ENCODE results near the gene NECTIN2.
"Not testable (repeated sequence)": the region's sequence is repeated elsewhere in the genome, so short reads cannot be mapped to it uniquely, and the experiment has no call there.

Gene NECTIN2

GRCh38 chr19:44817725-44818465 is 28.2 kb upstream of the NECTIN2 start:
- no peak for DNase-seq

DNA sequence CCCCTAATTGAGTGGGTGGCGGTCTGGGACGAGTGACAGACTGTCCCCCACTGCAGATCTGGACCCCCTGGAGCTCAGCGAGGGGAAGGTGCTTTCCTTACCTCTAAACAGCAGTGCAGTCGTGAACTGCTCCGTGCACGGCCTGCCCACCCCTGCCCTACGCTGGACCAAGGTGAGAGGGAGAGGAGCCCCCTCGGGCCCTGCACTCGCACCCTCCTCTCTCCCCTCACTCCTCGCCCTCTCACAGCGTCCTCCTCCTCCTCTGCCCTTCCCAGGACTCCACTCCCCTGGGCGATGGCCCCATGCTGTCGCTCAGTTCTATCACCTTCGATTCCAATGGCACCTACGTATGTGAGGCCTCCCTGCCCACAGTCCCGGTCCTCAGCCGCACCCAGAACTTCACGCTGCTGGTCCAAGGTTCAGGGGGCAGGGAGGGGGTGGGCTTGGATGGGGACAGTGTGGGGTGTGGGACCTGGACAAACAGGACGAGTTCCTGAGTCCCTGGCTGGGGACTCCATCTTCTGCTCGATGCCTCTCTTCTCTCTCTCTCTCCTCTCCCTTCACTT is 27.5 kb upstream of the NECTIN2 start:
- DNase-seq, result no peak

DNA sequence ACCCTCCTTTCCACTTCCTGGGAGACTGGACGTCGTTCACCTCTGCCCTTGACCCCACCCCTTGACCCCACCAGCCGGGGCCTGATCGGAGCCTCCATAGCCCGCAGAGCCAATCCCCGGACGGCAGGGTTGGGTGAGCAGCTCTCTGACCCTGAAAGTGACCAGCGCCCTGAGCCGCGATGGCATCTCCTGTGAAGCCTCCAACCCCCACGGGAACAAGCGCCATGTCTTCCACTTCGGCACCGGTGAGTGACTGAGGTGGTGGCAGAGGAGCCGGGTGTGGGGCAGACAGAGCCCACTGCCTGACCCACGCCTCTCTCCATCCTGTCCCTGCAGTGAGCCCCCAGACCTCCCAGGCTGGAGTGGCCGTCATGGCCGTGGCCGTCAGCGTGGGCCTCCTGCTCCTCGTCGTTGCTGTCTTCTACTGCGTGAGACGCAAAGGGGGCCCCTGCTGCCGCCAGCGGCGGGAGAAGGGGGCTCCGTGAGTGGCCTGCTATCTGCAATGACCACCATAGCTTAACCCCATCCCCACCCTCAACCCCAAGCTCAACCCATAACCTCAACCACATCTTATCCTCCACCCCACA is 26.8 kb upstream of the NECTIN2 start:
- no peak for DNase-seq

- DNase-seq, result no peak
Observed at GRCh38 chr19:44820648-44821609, 25.2 kb upstream of the NECTIN2 start.

DNA sequence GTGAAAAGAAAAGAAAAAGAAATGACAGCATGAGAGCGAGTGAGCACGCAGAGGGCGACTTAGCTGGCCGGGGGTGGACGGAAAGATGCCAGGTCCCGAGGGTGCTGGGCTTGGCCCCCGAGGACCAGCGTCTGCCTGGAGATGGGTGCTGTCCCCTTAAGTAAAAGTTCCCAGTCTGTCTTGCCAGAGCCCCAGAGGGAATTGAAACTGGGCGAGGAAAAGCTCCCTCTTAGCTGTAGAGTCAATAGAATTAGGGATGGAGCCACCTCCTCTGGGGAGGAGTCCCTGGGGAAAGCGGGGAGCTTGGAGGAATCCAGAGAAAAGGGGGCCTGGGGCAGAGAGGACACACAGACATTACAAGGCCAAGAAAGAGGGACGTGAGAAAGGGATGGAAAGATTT is 23.9 kb upstream of the NECTIN2 start:
- no peak for DNase-seq

- no peak for DNase-seq
Observed at GRCh38 chr19:44822670-44823372, 23.3 kb upstream of the NECTIN2 start.

DNA sequence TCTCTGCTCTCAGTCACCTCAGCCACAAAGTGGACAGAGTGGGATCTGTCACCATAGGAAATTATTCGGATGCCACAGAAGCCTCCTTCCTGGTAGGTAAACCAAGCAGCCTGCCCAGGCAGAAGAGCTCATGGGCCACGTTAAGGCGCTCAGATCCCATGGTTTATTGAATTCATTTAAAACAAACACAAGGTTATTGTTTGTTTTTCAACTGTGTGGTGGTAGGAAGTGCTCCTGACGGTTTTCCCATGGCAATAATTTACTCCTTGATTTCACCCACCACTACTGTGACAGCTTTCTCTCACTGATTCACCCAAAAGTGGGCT is 22.8 kb upstream of the NECTIN2 start:
- no peak for DNase-seq

DNA sequence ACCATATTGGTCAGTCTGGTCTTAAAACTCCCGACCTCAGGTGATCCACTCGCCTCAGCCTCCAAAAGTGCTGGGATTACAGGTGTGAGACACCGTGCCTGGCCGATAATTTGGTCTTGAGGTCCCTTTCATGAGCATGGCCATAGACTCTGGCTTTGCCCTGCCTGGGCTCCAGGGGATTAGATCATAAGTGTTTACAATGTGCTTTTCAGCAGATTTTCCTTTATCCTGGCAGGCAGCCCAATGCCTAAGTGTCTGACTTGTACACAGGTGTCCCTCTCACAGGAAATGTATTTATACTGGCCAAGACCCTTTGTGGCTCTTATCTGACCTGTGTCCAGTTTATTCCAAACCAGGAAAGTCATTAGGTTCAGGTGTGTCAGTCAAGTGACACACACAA is 21.3 kb upstream of the NECTIN2 start:
- no peak for DNase-seq

DNA sequence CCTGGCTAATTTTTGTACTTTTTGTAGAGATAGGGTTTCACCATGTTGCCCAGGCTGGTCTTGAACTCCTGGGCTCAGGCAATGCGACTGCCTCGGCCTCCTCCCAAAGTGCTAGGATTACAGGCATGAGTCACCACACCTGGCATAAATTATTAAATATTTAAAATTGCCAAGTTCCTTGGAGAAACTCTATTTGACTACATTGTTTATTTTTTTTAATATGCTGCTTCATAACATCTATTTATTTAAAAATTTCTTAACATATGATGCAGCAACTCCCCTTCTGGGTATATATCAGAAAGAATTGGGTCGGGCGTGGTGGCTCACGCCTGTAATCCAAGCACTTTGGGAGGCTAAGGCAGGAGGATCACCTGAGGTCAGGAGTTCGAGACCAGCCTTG is 13.2 kb upstream of the NECTIN2 start:
- DNase-seq, result not testable (repeated sequence)

DNA sequence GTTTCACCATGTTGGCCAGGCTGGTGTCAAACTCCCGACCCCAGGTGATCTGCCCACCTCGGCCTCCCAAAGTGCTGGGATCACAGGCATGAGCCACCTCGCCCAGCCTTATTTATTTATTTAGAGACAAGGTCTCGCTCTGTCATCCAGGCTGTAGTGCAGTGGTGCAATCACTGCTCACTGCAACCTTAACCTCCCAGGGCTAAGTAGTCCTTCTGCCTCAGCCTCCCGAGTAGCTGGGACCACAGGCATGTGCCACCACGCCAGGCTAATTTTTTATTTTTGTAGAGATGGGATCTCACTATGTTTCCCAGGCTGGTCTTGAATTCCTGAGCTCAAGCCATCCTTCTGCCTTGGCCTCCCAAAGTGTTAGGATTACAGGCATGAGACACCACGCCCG is 11.7 kb upstream of the NECTIN2 start:
- DNase-seq, result not testable (repeated sequence)

- no peak for DNase-seq
Observed at GRCh38 chr19:44839276-44839675, 6.8 kb upstream of the NECTIN2 start.

GRCh38 chr19:44840811-44841210 is 5.3 kb upstream of the NECTIN2 start:
- no peak for DNase-seq

DNA sequence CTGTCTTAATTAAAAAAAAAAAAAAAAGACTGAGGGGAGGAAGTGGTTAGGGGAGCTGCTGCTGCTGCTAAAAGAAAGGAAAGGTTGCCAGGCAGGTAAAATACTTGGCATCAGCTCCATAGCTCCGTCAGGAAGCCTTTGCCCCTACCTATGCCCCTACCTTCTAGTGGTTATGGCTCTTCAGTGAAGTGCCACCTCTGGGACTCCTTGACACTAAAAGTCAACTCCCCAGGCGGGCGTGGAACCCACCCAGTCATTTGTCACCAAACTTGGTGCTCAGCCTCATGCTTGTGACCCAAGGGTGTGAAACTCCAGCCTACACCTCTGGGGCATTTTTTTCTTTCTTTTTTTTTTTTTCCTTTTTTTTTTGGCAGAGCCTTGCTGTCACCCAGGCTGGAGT is 4.9 kb upstream of the NECTIN2 start:
- DNase-seq, result no peak

DNA sequence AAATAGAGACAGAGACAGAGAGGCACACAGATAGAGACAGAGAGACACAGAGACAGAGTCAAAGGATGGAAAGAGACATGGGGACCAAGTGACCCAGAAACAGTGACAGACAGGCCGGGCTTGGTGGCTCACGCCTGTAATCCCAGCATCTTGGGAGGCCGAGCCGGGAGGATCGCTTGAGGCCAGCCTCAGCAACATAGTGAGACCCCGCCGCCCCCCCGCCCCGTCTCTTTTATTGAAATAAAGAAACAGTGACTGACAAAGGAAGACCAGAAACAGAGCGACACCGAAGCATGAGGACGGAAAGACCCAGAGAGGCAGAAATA is 848 bp upstream of the NECTIN2 start:
- no peak for DNase-seq

GRCh38 chr19:44846455-44847143 is 502 bp downstream of the NECTIN2 start:
- no peak for DNase-seq

GRCh38 chr19:44847144-44848035 is 1.3 kb downstream of the NECTIN2 start:
- DNase-seq, result no peak

DNA sequence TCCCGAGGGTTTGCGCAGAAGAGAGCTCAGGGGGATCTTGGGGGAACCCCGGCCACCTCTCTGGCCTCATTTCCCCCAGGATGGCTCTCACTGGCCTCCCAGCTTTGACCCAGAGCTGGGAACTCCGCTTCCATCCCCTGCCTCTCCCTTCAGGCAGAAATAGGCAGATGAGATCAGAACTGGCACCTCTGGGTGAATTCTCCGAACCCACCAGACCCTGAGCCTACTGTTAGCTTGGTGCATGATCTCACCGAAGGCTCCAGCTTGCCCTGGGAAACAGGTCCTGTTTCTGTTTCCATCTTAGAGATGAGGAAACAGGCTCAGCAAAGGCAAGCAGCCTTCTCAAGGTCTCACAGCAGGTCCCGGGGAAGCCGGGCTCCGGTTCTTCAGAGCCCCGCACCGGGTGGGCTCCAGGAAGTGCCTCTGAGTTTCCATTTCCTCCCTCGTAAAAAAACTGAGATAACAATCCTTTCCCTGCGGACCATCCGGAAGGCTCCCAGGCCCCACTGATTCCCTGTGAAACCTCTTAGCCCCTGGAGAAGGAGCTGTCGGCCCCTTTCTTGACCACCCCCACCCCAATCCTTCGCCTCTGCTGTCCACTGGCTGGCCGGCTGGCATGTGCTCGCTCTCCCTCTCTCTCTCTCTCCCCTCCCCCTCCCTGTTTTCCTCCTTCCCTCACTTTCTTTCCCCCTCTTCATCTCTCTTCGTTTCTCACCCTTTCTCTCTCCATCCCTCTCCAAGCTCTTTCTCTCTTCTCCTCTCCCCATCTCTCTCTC is 2.1 kb downstream of the NECTIN2 start:
- no peak for DNase-seq

- DNase-seq, result no peak
Observed at GRCh38 chr19:44848812-44849447, 2.8 kb downstream of the NECTIN2 start.

DNA sequence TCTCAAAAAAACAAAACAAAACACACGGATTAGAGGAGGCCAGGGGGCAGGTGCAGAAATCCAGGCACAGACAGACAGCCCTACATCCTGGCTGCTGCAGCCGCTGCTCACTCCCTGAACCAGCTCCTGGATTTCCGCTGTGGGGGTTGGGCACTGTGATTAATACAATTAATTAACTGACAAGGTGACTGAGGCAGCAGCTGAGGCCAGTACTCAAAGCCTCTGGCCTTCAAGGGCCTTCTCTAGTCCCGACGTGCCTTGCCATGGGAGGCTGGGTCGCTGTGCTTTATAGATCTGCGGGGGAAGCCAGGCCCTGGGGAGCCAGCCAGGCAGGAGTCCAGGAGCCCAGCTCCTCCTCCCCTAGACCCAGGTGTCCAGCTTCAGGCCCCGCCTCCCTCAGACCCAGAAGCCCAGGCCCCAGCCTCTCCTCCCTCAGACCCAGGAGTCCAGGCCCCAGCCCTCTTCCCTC is 4.6 kb downstream of the NECTIN2 start:
- DNase-seq, result no peak

DNA sequence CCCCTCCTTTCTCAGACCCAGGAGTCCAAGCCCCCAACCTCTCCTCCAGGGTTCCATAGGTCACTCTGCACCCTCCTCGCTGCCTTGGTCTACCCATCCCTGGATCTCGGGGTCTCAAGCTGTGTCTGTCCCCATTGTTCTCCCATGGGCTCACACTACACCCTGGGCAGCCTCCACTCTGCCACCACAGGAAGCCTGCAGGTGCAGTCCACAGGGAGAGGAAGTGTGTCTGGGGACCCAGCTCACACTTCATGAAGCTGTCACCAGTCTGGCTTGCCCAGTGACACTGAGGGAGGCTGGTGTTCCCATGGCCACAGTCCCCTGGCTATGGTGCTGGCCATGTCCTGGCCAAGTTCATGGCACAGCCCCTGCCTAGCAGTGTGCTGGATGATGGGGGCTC is 5.3 kb downstream of the NECTIN2 start:
- no peak for DNase-seq
